NCI-H82 treated with DMSO at 0.1 percent for 48 hours (cell line): ENCODE data around the gene THBS2.
"Not testable (repeated sequence)": the region's sequence is repeated elsewhere in the genome, so short reads cannot be mapped to it uniquely, and the experiment has no call there.

ENCODE experiments used
- DNase-seq: peaks from one replicate; lab custom pipeline; 2025; ENCODE audit not compliant: unreplicated experiment; lab: John Stamatoyannopoulos, UW

THBS2 gene

DNA sequence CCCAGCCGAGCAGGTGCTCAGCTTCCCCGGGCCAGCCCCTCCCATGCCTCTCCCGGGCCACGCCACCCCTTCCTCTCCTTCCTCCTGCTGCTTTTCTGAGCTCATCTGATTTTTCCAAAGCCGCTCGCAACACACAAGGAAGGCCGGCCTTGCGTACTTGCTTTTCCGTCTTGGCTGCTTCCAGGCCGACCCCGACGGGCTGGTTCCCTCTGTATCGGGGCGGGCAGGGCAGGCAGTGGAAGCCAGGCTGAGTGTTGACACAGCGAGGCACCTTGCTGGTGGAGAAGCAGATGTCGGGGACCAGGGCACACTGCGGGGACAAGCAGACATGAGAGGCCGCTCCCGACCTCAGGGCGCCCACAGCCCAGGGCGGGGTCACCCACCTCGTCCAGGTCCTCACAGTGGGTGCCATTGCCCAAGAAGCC, 21.1 kb downstream of the THBS2 start:
- no peak for DNase-seq

DNA sequence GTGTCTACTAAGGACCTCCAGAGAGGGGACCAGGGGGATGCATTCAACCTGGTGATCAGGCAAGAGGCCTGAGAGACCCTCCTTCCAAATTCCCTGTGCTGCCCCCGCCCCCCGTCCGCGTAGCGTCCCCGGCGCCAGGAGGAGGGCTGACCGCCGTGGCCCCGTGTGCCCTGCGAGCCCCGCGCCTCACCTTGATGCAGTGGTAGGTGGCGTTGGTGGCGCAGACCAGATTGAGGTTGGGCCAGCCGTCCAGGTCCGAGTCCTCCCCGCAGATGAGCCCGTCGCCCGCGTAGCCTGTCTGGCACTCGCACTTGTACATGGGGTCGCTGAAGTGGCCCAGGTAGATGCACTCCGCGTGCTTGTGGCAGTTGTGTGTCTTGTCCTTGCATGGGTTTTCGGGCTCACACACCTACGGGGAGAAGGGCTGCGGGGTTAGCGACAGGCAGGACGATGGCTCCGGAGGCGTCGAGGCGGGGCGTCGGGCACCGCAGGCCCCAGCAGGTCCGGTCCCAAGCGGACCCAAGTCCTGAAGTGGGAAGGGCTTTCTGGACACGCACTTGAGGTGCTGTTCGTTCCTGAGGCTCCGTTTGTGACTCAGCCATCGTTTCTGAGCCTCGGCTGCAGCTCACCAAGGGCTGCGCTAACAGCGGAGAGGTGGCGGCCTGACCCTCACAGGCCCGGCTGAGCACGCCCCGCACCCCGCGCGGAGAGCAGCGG, 21.7 kb downstream of the THBS2 start:
- DNase-seq: no peak

DNA sequence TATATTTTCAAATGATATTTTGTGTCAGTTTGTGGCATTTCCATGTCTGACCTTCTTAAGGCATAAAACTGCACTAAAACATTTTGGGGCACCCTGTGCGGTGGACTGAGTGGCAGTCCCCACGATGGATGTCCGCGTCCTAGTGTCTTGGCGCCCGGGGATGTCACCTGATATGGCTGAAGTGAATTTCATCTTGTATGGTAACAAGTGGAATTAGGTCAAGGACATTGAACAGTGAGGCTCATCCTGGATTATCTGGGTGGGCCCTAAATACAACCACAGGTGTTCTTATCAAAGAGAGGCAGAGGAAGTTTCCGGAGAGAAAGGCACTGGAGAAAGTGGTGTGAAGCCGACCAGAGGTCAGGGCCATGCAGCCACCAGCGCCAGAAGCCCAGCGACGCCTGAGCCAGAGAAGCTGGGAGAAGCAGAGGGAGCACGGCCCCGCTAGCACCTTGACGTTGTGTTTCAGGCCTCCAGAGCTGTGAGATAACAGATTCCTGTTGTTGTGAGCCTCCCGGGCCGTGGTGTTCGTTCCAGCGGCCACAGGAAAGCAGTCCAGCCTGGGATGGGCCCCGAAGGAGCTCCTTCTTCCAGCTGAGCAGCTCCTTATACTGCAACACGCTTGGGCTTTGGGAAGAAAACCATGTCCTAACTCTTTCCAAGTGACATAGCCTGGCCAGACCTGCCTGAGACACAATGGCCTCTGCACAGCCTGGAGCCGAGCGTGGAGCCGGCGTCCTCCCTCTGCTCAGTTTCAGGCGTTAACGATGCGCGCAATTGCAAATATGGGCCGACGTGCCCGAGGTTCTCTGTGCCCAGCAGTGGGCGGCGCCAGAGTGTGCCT, 22.5 kb downstream of the THBS2 start:
- DNase-seq: no peak

- no peak for DNase-seq
These were observed 23.4 kb downstream of the THBS2 start for GRCh38 chr6:169230322-169230665.

DNA sequence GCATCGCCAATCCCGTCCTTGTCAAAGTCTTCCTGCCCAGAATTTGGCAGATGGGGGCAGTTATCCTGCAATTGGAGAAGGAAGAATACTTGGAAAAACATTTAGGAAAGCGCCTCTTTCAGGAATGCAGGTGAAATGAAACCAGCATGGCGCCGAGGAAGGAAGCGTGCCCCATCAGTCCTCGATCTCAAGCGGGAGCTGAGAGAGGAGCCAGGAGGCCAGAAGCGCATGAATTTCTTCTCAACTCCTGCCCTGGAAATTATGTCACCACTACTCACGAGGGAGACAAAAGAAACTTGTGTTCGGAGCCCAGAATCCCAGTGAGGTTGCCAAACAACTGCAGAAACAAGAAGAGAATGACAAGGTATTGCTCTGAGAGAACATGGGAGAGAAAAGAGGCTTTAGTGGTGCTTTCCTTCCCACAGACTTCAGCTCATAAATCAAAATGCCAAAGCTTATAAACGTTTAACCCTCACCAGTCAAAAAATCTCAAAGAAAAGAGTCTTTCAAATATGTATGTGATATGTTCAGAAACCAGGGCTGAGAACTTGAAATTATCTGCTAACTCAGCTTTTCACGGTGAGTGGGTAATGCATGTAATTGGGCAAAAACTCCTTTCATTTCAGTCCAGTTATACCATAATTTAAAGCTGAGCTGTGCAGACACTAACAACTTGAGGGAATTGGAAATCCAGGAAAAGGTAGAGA, 23.9 kb downstream of the THBS2 start:
- no peak for DNase-seq

- no peak for DNase-seq
These were observed 26.5 kb downstream of the THBS2 start for GRCh38 chr6:169227116-169227515.

GRCh38 chr6:169225887-169226286, 27.8 kb downstream of the THBS2 start:
- DNase-seq: no peak

DNA sequence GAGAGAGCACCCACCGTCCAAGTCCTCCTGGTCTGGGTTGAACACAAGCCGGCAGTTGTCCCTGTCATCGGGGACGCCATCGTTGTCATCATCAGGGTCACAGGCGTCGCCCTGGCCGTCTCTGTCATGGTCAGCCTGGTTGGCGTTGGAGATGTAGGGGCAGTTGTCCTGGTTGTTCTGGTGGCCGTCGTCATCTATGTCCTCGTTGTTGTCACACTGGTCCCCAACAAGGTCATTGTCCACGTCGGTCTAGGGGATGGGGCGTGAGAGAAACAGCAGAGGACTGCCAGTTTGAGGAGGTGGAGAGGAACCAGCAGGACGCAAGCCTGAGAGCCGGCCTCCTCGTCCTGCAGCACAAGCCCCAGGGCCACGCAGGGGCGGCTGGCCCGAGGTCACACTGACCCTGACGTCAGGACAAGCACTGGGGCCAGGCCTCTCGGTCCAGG, 28.5 kb downstream of the THBS2 start:
- DNase-seq: no peak

DNA sequence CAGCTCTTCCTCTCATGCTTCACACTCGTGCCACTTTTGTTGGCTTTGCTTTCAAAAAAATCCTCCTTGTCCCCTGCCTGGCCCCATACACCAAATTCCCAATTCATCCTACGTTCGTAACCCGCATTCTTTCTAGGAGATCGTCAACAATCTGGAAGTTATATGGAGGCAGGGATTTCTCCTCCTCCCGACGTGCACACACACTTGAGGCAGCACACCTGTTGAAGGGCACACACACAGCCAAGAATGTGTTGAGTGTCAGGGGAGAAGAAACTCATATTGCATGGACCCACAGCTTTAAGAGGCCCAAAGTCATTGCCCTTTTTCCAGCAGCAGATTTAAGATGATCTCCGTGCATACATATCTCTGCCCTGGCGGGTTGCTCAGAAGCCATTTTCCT, 28.9 kb downstream of the THBS2 start:
- no peak for DNase-seq

DNA sequence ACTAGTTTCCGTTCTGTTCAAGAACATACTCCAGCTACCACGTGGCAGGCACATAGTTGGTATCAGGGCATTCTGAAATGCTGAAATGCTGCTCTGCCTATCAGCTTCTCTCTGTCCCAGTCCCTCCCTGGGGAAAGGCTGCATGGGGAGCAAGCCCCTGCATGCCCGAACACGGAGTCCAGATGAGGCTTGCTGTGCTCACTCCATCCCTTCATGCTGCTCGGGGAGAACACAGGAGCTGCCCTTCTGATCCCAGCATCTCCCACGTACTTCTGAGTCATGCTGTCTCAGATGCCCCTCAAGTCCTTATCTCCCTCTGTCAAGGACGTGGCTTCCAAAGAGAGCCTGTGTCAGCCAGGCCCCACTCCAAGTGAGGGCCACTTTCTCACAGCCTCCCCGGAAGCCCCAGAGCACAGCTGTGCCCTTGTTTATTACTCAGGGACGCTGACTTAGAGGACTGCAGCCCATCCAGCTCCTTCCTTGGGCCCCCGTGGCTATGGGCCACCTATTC, 29.4 kb downstream of the THBS2 start:
- DNase-seq: no peak

GRCh38 chr6:169223006-169223405, 30.6 kb downstream of the THBS2 start:
- no peak for DNase-seq

DNA sequence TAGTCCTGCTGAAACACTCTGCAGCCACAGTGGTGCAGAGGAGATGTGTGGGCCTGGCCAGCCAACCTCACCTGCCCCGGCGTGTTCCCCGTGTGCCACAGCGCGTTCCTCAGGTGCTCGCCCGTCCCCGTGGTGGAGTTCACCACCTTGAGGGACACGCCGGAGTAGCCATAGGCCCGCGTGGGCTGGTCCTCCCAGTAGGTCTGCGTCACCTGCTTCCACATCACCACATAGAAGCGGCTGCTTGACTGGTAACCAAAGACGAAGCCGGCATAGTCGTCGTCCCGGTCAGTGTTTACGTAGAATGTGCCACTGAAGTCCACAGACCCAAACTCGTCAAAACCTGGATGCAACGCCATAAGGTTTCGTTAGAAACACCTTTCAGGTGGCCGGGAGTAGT, 31.5 kb downstream of the THBS2 start:
- no peak for DNase-seq

DNA sequence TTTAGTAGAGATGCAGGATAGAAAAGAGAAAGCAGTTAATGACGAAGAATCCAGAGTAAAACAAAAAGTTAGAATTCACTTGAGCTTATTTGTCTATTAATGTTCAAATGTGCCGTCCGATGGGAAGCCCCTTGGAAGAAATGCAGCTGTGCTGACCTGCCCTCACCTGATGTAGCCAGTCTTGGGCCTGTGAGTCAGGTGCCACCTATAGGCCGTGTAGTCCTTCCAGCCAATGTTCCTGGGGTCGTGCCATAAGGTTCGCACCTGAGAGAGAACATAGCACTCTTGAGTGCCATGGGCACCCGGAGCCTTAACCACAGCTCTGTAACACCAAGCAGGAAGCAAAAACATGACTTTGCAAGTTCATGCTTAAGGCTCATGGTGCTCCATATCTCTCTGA, 32.4 kb downstream of the THBS2 start:
- no peak for DNase-seq

DNA sequence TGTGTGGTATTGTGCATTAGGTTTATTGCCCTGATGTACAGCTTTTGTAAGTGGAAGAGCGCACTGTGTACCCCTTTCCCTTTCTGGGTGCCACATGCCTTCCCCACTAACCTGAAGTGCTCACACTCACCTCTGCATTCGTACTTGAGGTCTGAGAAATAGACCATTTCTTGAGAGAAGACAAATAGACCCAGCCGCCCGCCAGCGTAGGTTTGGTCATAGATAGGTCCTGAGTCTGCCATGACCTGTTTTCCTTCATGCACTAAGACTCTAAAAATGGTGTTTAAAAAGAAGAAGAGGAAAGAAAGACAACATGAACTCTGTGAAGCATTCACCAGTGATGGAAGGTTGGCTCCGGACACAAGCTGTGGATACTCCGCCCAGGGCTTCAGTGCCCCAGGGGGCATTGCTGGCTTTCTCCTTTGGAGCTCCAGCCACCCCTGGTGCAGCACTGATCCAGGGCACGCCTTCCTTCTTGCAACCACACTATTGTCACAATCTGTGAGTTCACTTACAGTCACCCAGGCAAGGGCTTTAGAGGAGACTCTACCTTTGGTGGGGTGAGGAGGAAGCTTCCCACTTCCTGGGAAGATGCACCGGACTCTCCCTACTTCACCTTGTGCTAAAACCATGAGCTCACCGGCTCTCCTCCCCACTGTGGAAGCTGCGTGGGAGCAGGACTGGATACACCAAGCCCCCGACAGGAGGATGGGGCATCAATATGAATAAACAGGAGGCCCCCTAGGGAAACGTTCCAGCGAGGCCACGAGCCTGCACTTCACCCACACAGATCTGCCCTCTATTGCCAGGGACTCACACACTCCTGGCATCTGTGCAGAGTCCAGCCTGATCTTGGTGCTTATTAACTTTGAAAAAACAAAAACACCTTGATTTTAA, 33.3 kb downstream of the THBS2 start:
- DNase-seq: no peak

- no peak for DNase-seq
These were observed 35.7 kb downstream of the THBS2 start for GRCh38 chr6:169217972-169218371.

- no peak for DNase-seq
These were observed 36.8 kb downstream of the THBS2 start for GRCh38 chr6:169216830-169217229.

GRCh38 chr6:169215201-169215681, 38.4 kb downstream of the THBS2 start:
- no peak for DNase-seq

DNA sequence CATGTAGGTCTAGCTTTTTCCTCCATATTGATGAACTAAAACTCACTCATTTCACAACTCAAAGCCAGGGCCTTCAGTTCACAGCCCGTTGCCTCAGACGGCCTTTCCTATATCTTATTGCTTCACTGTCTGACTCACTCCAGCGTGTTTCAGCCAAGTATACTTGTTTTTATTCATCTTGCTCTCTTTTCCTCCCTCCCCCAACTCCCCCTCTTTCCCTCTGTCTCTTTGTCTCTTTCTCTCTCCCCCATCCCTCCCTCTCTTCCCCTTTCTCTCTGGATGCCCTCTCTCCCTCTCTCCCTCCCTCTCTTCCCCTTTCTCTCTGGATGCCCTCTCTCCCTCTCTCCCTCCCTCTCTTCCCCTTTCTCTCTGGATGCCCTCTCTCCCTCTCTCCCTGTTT, 38.9 kb downstream of the THBS2 start:
- DNase-seq: not testable (repeated sequence)

DNA sequence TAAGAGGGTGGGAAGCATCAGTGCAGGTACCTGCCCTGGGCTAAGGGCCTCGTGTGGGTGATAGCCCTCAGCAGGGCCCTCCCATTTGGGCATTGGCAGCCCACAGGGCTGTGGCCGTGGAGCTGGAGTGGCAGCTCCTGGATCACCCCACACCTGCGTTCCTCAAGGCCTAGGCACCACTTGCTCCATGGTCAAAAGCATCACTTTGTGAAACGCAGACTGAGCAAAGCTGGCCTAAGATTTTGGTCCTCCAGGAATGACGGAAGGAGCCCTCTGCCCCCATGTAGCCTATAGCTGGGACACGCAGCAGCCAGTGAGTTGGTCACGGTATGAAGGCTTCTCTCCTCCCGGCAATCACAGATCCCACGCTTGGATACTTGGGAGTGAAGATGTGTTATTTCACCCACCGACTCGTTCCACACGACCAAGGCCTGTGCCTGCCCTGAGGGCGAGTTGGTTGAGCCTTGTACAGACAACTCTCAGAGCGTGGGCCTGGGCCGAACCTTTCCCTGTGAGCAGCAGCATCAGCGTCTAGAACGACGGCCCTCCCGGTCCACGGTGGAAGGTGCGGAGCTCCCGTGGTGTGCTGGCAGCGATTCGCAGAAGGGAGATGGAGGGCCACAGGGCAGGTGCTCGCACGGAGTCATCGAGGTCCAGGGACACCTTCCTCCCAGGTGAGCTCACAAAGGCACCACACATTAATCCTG, 39.7 kb downstream of the THBS2 start:
- DNase-seq: no peak
